ENCODE results near the gene SYNE1. TPM values are rescaled to one million over a fixed set of nuclear protein-coding genes. Genes with fewer than 3 reads are reported as not detected.
A peak's percentile ranks its signal among the peaks of the same experiment; 100 is the strongest.

The SYNE1 gene
- total and polyA plus RNA-seq, 7 donors: 6.0 to 74.6 (median 16.5) TPM

- Histone ChIP-seq H3K27me3 (ENCODE audit: insufficient read depth in 3 of 3, low read length in 2 of 3) (no peaks in the 10 kb centered on the region), H3K9me3 (no peaks in the 10 kb centered on the region), H3K4me3 (no peak overlapping the region), H3K4me1 (no peaks in the 10 kb centered on the region), H3K27ac (no peak overlapping the region), H3K36me3 (ENCODE audit: insufficient read depth in 1 of 2, low read depth in 1 of 2) (peaks cover 8 to 82% of the 10 kb centered on the region in 2 donors)
- 85 to 90% (median 87%) methylated on average over 12 of the region's 12 CpGs for WGBS, 3 donors
- intact Hi-C loops (cut with DNase I): no loop called here
- no peak for DNase-seq
- ATAC-seq: no peak
- TF ChIP-seq CTCF (IDR thresholded peaks at IDR 0.05): no peak
Measured at GRCh38 chr6:152207915-152208714, 429.0 kb downstream of the SYNE1 start.

- DNase-seq: peak; percentile 23 to 70
- H3K27ac ChIP-seq: no peak overlapping the region
- H3K4me3 ChIP-seq: no peak overlapping the region
- H3K4me1 ChIP-seq: no peaks in the 10 kb centered on the region
- peak in 2 of 4 donors; percentile 49 to 66 for ATAC-seq
- 88 to 90% (median 88%) methylated on average over 18 of the region's 18 CpGs for WGBS, 3 donors
- H3K9me3 ChIP-seq: no peaks in the 10 kb centered on the region
- intact Hi-C loops (cut with DNase I): no loop called here
- peaks cover 8 to 83% of the 10 kb centered on the region in 2 donors for H3K36me3 ChIP-seq (ENCODE audit: insufficient read depth in 1 of 2, low read depth in 1 of 2)
- TF ChIP-seq CTCF (IDR thresholded peaks at IDR 0.05): peak; percentile 36
- no peaks in the 10 kb centered on the region for H3K27me3 ChIP-seq (ENCODE audit: insufficient read depth in 3 of 3, low read length in 2 of 3)
Measured at GRCh38 chr6:152206072-152206818, 430.9 kb downstream of the SYNE1 start.

DNA sequence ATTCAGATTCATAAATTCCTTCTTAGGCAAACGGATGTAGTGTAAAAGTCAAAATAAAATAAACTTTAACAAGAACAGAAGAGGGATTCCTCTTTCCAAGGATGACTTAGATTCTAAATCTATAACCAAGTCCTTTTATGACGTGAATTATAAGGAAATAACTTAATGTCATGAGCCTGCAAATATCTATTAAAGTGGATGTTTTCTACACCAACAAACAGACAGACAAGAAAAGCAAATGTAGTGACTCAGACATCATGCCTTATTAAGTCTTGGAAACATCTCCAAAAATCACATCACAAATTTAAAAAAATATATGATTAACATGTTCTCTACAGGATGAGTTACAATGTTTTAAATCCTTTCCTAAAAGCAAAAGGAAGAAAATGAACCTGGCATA lies 432.6 kb downstream of the SYNE1 start:
- H3K4me1 ChIP-seq: no peaks in the 10 kb centered on the region
- no peak for ATAC-seq
- no peak for DNase-seq
- intact Hi-C loops (cut with DNase I): no loop called here
- TF ChIP-seq CTCF (IDR thresholded peaks at IDR 0.05): no peak
- no peaks in the 10 kb centered on the region for H3K27me3 ChIP-seq (ENCODE audit: insufficient read depth in 3 of 3, low read length in 2 of 3)
- WGBS, 3 donors: 80 to 89% (median 81%) methylated on average over 2 of the region's 2 CpGs
- H3K27ac ChIP-seq: no peak overlapping the region
- H3K9me3 ChIP-seq: no peaks in the 10 kb centered on the region
- H3K36me3 ChIP-seq (ENCODE audit: insufficient read depth in 1 of 2, low read depth in 1 of 2): peaks cover 10 to 82% of the 10 kb centered on the region in 2 donors
- H3K4me3 ChIP-seq: no peak overlapping the region

DNA sequence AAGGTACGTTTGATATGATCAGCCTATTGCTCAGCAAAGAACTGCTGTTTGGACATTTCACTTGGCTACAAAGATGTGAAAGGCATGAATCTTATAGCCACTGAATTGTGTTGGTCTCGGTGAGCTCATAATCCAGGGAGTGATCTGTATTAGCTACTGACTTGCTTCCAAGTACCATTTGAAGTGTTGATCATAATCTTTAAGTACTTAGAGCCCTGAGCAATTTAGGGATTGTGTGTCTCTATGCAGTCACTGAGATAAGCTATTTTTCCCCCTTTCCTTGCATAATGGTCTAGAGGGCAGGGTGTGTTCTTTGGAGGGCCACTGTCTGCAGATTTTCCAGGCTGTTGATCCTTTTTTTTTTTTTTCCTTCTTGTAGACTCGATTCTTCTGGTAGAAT lies 436.0 kb downstream of the SYNE1 start:
- WGBS, 3 donors: 72 to 76% (median 74%) methylated on average over 3 of the region's 3 CpGs
- no peak for DNase-seq
- intact Hi-C loops (cut with DNase I): no loop called here

More for the DNA sequence above, 436.0 kb downstream of the SYNE1 start:
- ATAC-seq: no peak
- Histone ChIP-seq H3K4me3 (no peak overlapping the region), H3K27me3 (ENCODE audit: insufficient read depth in 3 of 3, low read length in 2 of 3) (no peaks in the 10 kb centered on the region), H3K9me3 (no peaks in the 10 kb centered on the region), H3K4me1 (no peaks in the 10 kb centered on the region), H3K27ac (no peak overlapping the region), H3K36me3 (ENCODE audit: insufficient read depth in 1 of 2, low read depth in 1 of 2) (peaks cover 7 to 76% of the 10 kb centered on the region in 2 donors)
- no peak for TF ChIP-seq CTCF (IDR thresholded peaks at IDR 0.05)
